ENCODE results near the gene UNC5B.

The UNC5B gene

DNA sequence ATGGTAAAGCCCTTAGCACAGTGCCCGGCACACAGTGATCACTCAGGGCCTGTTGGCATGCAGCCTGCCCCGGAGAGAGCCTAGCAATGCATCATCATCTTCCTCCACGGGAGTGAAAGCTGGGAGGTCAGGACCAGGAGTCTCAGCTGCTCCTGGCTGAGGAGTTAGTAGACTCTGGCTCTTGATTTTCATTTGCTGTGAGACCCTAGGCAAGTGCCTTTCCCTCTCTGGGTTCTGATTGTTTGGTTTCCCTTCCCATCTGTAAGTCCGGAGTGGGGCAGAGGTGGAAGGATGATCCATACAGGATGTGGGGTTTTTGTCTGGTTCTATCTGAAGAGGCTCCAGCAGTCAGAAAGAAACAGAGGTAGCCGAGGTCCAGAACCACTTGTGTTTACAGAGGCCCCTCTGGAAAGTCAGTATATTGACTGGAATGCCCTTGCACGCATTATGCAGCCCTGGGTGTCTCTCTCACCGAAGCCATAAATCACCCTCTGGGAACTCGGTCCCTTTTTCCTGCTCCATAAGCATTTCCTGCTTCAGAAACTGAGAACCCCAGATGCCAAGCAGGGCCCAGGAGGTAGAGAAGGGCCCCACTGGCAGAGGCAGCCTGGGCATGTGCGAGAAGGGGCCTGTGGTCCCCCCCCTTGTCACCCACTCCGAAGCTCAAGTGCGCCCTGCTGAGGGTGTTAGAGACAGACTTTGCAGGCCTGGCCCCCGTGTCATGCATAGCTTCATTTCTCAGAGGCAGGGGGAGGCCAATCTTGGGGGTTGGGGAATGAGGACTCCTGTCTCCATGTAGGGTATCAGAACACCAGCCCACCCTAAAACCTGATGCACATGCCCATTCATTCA lies 8.5 kb downstream of the UNC5B start:
- in situ Hi-C loops (cut with MboI; ENCODE audit: low sequenced_read_pairs) = loop anchor here (25.0 kb wide), 1 partner anchor 309 kb away; no protein-coding TSS in a partner anchor

DNA sequence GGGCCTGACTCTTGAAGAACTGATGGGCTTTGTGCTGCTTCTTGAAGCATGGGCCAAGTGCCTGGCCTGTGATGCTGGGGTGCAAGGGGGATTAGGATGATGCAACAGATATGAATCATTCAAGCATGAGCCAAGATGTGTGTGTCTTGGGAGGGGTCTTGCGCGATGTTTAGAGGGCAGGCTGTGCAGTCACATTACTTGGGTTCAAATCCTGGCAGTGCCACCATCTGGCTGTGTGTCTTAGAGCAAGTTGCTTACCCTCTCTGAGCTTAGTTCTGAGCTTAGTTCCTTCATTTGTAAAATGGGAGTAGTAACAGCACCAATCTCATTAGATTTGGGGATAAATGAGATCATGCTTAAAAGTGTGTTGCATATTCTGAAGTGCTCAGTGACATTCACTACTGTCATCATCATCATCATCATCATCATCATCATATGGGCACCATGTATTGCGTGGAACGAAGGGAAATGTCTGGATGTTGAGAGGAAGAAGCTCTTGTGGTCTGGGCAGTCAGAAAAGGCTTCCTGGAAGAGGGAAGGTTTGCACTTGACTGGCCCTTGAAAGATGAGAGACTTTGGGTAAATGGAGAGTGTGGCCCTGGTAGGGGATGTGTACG lies 9.3 kb downstream of the UNC5B start:
- in situ Hi-C loops (cut with MboI; ENCODE audit: low sequenced_read_pairs) = loop anchor here (25.0 kb wide), 1 partner anchor 309 kb away; no protein-coding TSS in a partner anchor

DNA sequence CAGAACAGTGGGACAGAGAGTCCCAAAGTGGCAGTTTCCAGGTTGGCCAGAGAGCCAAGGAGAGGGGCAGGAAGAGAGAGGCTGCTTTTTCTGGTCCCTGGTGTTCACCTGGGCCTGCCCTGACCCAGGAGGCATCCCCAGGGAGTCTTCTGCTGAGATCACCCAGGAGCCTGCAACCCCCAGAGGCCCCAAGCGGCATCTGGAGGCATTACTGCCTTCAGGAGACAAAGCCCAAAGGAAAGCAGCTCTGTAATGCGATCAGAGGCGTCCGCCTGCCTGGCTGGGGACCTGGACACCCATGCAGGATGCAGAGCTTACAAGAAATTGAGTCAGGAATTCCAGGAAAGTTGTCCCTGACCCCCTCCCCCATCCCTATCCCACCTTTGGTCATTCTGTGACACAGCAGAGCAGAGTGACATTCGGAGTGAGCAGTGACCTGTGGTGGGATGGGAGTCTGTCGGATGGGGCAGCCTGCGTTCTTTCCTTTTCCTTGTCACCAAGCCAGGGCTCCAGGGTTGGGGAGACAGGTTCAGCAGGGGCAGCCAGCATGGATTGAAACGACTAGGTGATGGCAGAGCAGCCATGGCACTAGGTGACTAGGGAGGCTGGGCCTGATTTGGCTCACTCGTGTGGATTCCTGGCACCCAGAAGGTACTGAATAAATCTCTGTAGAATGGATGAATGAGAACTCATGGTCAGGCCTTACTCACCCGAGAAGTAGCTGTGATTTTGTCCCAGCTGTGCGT lies 10.4 kb downstream of the UNC5B start:
- in situ Hi-C loops (cut with MboI; ENCODE audit: low sequenced_read_pairs) = loop anchor here (25.0 kb wide), 1 partner anchor 310 kb away; no protein-coding TSS in a partner anchor

DNA sequence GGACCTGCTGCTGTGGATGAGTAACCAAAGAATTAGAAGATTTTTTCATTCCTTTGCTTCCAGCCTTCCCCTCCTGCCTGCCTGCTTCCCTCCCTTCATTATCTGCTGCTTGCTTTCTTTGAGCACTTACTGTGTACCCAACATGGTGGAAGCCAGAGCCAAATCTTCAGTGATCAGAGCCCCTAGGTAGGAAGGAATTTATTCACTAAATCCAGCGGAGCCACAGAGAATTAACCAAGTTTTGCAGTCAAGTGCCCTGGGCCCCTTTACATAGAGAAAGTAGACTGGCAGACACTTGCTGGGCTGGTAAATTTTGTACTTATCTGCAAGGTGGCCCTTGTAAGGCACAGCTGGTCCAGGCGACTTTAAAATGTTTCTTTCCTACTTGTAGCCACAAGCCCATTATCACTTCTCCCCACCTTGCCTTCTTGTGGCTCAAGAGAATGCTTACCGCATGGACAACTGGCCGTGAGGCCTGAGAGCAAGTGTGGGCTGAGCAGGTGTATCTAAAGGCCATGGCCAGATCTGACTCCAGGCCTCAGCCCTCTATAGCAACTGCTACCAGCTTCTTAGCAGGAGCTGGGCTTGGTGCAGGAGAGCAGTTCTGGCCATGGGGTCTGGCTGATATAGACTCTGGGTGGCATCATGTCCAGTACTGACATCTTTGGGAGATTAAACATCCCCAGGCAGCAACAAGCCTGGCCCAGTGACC lies 11.1 kb downstream of the UNC5B start:
- in situ Hi-C loops (cut with MboI; ENCODE audit: low sequenced_read_pairs) = loop anchor here (25.0 kb wide), 1 partner anchor 311 kb away; no protein-coding TSS in a partner anchor

DNA sequence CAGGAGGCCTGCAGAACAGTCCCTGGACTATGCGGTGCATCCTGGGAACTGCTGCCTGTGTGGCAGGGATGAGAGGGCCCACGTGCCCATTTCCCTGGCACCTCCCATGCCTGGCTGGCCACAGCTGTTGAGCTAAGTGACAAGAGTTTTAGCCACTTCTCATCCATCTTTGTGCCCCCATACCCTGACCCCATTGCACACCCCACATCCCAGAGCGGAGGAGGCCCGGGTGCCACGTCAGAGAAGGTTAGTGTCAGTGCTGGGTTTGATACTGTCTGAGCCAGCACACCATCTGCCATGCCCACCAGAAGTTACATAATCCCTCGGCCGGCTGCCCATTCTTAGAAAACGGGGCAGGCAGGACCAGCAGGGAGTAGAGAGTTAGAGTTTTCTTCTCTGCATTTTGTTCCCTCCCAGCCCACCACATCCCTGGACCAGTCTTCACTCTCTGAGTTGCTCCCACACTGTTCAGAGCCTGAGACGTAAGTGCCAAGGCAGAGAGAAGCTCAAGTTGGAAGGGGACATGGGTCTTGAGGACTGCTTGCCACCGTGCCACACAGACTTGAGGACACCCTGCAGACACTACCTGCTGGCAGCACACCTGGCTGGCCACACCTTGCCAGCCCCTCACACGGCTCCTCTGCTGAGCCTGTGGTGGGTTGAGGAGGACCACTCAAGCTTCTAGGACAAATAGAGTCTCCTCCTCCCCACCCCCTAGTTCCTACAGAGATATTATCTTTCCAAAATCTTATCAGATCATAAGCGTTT lies 13.1 kb downstream of the UNC5B start:
- in situ Hi-C loops (cut with MboI; ENCODE audit: low sequenced_read_pairs) = no loop called here

DNA sequence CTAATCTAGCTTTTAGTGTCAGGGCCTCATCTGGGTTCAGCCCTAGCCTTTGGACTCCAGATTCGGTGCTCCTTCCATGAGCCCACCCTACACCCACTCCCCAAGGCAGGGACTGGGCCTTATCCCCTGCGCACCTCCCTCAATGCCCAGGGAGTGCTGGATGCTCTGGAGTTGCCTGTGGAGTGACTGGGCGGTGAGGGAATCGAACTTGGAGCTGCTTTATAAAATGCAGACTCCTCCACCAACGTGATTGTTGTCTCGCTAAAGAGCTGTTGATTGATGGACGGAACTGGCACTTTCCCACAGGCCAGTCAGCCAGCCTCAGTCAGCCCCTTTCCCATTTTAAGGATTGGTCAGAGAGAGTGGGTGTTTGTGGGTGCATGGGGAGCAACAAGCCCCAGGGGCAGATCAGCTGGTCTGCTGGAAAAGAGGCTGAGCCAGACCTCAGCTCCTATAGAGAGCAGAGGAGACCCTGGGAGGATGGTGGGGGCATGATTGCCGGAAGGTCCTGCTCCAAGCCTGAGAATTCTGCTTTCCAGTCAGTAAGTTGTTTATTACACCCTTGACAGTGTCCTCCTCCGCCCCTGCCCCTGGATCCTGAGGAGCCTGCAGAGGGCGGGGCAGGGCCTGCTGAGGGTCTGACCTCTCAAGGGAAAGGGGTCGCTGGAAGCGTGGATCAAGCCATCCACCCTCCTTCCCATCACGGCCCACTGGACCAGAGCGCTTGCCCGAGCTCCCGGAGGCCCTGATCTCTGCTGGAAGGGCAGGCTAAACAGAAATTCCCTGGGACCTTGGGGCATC lies 16.7 kb downstream of the UNC5B start:
- in situ Hi-C loops (cut with MboI; ENCODE audit: low sequenced_read_pairs) = no loop called here

DNA sequence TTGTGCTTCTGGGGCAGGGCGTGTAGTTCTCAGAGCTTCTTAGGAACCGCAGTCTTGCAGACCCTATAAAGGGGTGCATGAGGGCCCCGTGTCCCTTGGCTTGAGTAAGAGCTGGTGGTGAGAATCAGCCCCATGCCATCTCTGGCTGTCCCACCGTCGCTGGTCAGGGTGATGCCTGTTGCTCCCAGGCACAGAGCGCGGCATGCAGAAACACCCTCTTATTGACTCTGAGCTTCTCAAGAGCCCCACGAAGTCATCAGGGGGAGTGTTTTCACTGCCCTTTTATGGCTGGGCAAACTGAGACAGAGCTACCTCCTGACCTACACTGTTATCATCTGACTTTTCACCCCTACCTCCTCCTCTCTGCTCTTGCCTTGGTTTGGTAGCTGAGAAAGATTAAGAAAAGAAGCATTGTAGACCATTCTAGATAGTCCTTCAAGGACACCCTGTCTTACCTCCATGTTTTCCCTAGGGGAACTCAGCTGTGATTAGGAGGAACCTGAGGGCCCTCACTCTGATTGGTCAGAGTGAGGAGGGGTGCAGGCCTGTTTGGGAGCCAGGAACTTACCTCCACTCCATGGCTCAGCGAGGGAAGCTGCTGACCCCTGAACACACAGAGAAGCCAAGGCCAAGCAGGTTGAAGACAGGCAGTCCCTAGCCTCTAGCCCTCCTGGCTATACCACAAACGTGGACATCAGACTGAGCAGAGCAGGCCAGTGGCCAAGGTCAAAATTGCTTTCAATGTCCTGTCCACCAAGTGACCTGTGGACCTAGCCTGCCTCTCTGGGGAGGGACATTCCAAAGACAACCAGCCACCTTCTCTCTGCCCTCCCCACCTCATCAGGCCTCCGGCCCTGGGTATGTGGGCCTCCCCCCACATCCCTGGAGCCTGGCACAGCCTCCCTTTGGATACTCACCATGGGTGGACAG lies 17.6 kb downstream of the UNC5B start:
- in situ Hi-C loops (cut with MboI; ENCODE audit: low sequenced_read_pairs) = no loop called here

DNA sequence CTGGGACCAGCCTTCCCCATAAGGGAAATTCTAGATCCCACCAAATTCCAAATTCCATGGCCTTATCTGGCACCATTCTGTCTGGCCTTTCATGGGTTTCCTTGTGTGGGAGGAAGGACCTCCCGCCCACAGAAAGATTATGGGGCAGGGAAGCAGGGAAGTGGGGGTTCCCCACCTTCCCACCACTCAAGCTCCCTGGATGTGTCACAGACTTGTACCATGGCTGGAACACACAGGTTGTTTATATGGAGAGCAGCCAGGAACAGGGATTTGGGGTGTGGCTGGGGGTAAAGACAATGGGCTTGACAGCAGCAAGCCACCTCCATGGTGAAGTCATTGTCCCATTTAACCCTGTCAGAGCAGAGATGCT lies 18.3 kb downstream of the UNC5B start:
- in situ Hi-C loops (cut with MboI; ENCODE audit: low sequenced_read_pairs) = no loop called here

DNA sequence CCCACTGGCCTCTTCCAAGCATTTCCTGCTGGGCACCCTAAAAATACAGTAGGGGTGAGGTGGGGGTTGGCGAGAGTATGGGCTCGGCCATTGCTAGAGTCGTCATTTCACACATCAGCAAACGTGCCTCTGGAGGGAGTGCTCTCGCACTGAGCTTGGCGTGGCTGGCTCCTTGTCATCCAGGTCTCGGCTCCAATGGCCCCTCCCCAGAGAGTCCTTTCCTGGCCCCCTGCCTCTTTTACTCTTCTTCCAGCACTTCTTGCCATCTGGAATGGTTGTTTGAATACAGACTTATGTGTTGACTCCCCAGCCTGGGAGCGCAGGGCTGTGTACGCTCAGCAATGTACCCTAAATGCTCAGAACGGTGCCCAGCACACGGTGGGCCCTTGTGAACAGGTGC lies 18.8 kb downstream of the UNC5B start:
- in situ Hi-C loops (cut with MboI; ENCODE audit: low sequenced_read_pairs) = no loop called here

DNA sequence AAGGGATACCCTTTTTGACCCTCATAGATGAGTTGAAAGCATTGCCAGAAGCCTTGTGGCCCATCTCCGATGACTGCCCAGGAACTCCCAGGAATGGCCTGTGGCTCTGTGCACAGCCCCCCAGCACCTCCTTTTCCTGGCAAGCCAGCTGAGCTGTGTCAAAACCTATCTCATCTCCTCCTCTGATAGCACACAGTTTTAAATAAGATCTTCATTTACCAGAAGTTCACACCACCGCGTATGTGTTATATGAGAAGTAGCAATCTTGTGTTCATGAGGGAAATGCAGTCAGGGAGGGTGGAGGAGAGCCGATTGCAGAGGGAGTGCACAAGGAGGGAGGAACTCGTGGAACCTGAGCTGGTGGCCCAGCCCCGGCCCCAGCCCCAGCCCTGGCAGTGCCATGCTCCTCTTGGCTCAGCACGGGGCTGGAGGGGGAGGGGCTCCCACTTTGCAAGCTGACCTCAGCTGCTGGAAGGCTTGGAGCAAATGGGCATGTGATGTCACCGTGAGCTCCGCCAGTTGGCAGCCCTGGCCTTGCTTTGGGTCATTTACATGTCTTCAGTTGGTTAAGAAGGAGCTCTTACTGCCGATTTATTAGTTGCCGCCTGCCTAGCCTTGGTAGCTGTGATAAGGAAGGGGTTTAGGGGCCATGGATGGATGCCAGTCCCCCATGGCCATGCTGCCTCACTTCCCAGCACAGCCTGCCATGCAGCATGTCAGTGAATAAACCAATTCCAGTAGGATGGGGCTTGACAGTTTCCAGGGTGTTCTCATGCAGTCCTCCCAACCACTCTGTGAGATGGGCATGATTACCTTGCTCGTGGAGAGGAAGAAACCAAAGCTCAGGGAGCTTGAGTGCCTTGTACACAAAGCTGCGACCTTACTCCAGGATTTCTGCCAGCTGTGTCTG lies 20.0 kb downstream of the UNC5B start:
- in situ Hi-C loops (cut with MboI; ENCODE audit: low sequenced_read_pairs) = no loop called here

DNA sequence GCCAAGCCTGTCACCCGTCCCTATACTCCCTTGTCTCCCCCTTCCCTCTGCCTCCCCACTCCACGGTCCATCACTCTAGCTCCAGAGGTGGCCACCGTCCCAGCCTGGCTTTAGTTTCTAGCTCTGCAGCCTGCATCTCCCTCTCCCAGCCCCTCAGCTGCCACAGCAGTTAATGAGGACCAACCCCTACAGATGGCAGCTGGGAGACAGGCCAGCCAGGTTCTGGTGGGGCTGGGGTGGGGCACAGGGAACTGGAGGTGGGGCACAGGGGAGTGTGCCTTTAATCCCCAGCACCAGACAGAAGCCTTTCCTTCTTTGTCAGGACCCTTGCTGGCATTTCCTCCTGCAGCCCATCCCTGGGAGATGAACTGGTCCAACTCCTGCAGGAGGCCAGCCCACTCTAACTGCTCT lies 21.1 kb downstream of the UNC5B start:
- in situ Hi-C loops (cut with MboI; ENCODE audit: low sequenced_read_pairs) = no loop called here

DNA sequence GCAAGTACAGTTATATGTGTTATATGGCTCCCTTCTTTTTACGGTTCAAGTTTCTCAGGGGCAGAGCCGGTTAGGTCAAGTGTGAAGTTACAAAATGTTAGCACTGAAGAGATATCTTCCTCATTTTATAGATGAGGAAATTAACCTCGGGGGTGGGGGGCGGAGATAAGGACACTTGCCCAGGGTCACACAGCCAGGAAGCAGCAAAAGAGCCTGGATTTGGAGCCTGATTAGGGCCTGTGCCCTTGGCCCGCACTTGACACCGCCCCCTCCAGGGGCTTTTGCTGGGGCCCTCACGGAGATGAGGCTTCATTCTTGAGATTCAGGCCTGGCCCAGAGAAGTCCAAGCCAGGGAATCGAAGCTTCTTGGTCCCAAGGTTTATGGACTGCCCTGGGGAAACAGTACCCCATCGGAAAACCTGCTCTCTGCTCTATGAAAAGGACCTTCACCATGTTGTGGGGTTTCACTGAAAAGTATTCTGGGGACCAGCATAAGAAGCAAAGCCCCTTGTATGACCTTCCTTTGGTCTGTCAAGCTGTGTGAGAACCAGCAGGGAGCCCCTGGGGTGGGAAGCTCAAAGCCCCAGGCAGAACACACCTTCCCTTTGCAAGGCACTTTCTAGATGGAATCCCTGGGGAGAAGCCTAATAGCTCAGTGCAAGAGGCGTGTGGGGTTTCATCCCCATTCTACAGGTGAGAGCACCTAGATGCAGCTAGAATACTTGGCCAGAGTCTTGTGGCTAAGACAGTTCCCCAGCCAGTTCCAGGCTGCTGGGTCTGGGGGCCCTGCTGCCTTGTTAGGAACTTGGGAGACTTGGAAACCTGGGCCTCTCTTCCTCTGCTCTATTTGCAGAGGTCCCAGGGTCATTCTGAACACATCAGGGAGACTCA lies 21.9 kb downstream of the UNC5B start:
- in situ Hi-C loops (cut with MboI; ENCODE audit: low sequenced_read_pairs) = no loop called here

DNA sequence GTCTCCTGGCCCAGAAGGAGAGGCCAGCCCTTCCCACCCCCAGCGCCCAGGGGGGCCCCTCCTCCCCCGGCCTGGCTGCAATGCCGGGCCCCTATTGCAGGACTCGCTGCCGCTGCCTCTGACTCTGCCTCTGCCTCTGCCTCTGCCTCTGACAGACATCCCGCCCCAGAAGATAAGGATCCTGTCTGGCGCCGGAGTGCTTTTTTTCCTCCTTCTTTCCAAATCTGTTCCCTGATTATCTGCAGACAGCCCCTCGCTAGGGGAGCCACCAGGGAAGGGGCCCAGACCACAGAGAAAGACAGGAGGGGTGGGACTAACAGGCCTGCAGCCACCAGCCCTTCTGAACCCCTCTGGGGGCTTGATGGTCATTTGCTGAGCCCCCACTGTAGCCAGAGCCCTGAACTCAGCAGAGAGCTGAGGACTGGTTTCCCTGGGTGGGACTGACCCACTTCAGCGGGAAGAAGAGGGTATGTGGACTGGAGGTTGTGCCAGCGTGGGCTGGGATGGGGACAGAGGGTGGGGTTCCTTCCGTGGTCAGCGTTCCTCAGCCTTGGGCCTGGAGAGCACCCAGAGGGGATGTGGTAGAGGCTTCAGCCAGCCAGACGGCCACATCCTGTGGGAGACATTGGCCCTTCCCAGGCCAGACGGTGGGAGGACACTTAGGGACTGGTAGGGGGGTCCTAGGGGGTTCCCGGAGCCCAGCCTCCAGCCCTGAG lies 22.8 kb downstream of the UNC5B start:
- in situ Hi-C loops (cut with MboI; ENCODE audit: low sequenced_read_pairs) = no loop called here

DNA sequence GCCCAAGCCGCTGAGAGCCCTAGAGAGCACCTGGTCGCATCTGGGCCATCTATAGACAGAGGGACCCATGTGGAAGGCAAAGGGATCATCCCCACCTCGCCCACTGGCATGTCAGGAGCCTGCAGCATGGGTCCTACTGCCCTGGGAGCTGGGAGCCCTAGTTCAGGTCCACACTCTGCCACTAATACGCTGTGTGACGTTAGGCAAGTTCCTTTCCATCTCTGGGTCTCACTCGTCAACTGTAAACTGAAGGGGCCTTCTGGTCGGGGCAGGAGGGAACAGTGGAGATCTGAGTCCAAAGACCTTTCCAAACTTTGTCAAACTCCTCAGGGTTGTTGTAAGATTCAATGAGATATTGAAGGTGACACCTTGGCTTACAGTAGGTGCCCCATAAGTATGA lies 23.4 kb downstream of the UNC5B start:
- in situ Hi-C loops (cut with MboI; ENCODE audit: low sequenced_read_pairs) = no loop called here

DNA sequence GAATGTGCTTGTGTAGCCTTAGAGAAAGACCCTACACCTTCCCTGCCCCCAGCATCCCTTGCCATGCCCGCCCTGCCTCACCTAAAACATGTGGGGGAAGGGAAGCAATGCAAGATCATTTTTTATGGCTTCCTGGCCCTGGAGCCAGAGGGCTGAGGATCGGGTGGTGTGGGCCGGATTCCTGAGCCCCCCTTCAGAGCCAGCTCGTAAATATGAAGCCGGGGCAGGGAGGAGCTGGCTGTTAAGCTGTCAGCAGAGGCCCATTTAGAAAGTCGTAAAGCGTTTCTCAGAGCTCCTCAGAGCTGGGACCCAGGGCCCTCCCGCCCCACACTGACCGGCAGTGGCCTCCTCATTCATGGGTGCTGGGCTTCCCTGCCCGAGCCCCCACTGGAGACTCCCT lies 23.9 kb downstream of the UNC5B start:
- in situ Hi-C loops (cut with MboI; ENCODE audit: low sequenced_read_pairs) = no loop called here
